Liver (tissue), 3 donors: ENCODE results near the gene CDH4.

Experiments used
- ATF3 ChIP-seq: IDR thresholded peaks from 2 replicates; pipeline ENCODE4 v1.6.1; 2016; ENCODE audit warnings: antibody characterized with exemption
- CTCF ChIP-seq: fragments of 150-350 bp; IDR thresholded peaks from 2 replicates; pipeline ENCODE4 v1.5.1; 2017; ENCODE audit warnings: improper control_type of control experiment, low read depth, low read length; ENCODE audit not compliant: missing input control
- HNF4A ChIP-seq, 2 donors: conservative IDR thresholded peaks; 2 replicates each; pipeline ENCODE4 v1.6.1; 2016; ENCODE audit warnings: antibody characterized with exemption in 2 of 2, mild to moderate bottlenecking in 2 of 2
- JUND ChIP-seq, 2 donors: IDR thresholded peaks; 2 replicates each; pipeline ENCODE4 v1.6.1; 2016; ENCODE audit warnings: antibody characterized with exemption in 2 of 2
- MAX ChIP-seq: IDR thresholded peaks from 2 replicates; pipeline ENCODE4 v1.6.1; 2016; ENCODE audit warnings: antibody characterized with exemption
- NR2F2 ChIP-seq: IDR thresholded peaks from 2 replicates; pipeline ENCODE4 v1.6.1; 2016; ENCODE audit warnings: antibody characterized with exemption
- RAD21 ChIP-seq, 2 donors: IDR thresholded peaks; 2 replicates each; pipeline ENCODE4 v1.6.1; 2016; ENCODE audit warnings: antibody characterized with exemption in 2 of 2, mild to moderate bottlenecking in 2 of 2
- REST ChIP-seq: IDR thresholded peaks from 2 replicates; pipeline ENCODE4 v1.6.1; 2016; ENCODE audit warnings: antibody characterized with exemption, mild to moderate bottlenecking
- TAF1 ChIP-seq: conservative IDR thresholded peaks from 2 replicates; pipeline ENCODE4 v1.6.1; 2016; ENCODE audit warnings: antibody characterized with exemption, mild to moderate bottlenecking
- donor health status: healthy.
- donor health status: healthy.

- TF ChIP-seq CTCF (no peak), REST (no peak), NR2F2 (no peak), MAX (no peak), JUND (IDR thresholded peaks at IDR 0.05) (no peak), HNF4A (conservative IDR thresholded peaks at IDR 0.05) (no peak), ATF3 (no peak), RAD21 (IDR thresholded peaks at IDR 0.05) (no peak), TAF1 (no peak)
Measured at GRCh38 chr20:61931476-61932198, 679.6 kb downstream of the CDH4 start.
